Measurements from ENCODE around the gene DTD1.

Gene DTD1

GRCh38 chr20:18727032-18727508 lies 139.2 kb downstream of the DTD1 start:
- DNase-seq (ENCODE audit: low read depth): no peak
- no peak for TF ChIP-seq CTCF (conservative IDR thresholded peaks at IDR 0.05; ENCODE audit: control insufficient read depth, insufficient read depth, low read depth, low read length)
- H3K4me3 ChIP-seq (ENCODE audit: control insufficient read depth, low read depth, low read length): no peak overlapping the region

GRCh38 chr20:18728165-18728869 lies 140.5 kb downstream of the DTD1 start:
- H3K4me3 ChIP-seq (ENCODE audit: control insufficient read depth, low read depth, low read length): no peak overlapping the region
- no peak for TF ChIP-seq CTCF (conservative IDR thresholded peaks at IDR 0.05; ENCODE audit: control insufficient read depth, insufficient read depth, low read depth, low read length)
- DNase-seq (ENCODE audit: low read depth): no peak

GRCh38 chr20:18728870-18729224 lies 141.0 kb downstream of the DTD1 start:
- H3K4me3 ChIP-seq (ENCODE audit: control insufficient read depth, low read depth, low read length): no peak overlapping the region
- no peak for TF ChIP-seq CTCF (conservative IDR thresholded peaks at IDR 0.05; ENCODE audit: control insufficient read depth, insufficient read depth, low read depth, low read length)
- no peak for DNase-seq (ENCODE audit: low read depth)

- TF ChIP-seq CTCF (conservative IDR thresholded peaks at IDR 0.05; ENCODE audit: control insufficient read depth, insufficient read depth, low read depth, low read length): no peak
- no peak for DNase-seq (ENCODE audit: low read depth)
- no peak overlapping the region for H3K4me3 ChIP-seq (ENCODE audit: control insufficient read depth, low read depth, low read length)
These were observed 141.5 kb downstream of the DTD1 start for GRCh38 chr20:18729231-18729825.

GRCh38 chr20:18731940-18732339 lies 144.1 kb downstream of the DTD1 start:
- no peak for DNase-seq (ENCODE audit: low read depth)
- TF ChIP-seq CTCF (conservative IDR thresholded peaks at IDR 0.05; ENCODE audit: control insufficient read depth, insufficient read depth, low read depth, low read length): no peak
- H3K4me3 ChIP-seq (ENCODE audit: control insufficient read depth, low read depth, low read length): no peak overlapping the region

- no peak overlapping the region for H3K4me3 ChIP-seq (ENCODE audit: control insufficient read depth, low read depth, low read length)
- peak; percentile 26 for DNase-seq (ENCODE audit: low read depth)
- no peak for TF ChIP-seq CTCF (conservative IDR thresholded peaks at IDR 0.05; ENCODE audit: control insufficient read depth, insufficient read depth, low read depth, low read length)
These were observed 146.8 kb downstream of the DTD1 start for GRCh38 chr20:18734525-18735189.
